Activated T-cell treated with anti-CD3 and anti-CD28 coated beads for 1 hour (primary cell): ENCODE measurements around the gene ANAPC13.

Experiments
- DNase-seq: peaks from one replicate; pipeline ENCODE4 v3.0.0-alpha.2; 2020; ENCODE audit warnings: low read depth

Gene ANAPC13

GRCh38 chr3:134482622-134483021, 3.2 kb downstream of the ANAPC13 start:
- DNase-seq = no peak

- no peak for DNase-seq
Measured at GRCh38 chr3:134481166-134481565, 4.6 kb downstream of the ANAPC13 start.

- no peak for DNase-seq
Measured at GRCh38 chr3:134480546-134480945, 5.2 kb downstream of the ANAPC13 start.

- DNase-seq = no peak
Measured at GRCh38 chr3:134477938-134478337, 7.8 kb downstream of the ANAPC13 start.

GRCh38 chr3:134477002-134477401, 8.8 kb downstream of the ANAPC13 start:
- no peak for DNase-seq

GRCh38 chr3:134476306-134476705, 9.5 kb downstream of the ANAPC13 start:
- no peak for DNase-seq

- DNase-seq = no peak
Measured at GRCh38 chr3:134474956-134475355, 10.8 kb downstream of the ANAPC13 start.

GRCh38 chr3:134473868-134474546, 11.8 kb downstream of the ANAPC13 start:
- peak; percentile 83 for DNase-seq

- no peak for DNase-seq
Measured at GRCh38 chr3:134472831-134473230, 13.0 kb downstream of the ANAPC13 start.

- DNase-seq = no peak
Measured at GRCh38 chr3:134471521-134472193, 14.1 kb downstream of the ANAPC13 start.

- no peak for DNase-seq
Measured at GRCh38 chr3:134468519-134468918, 17.3 kb downstream of the ANAPC13 start.

GRCh38 chr3:134466331-134466730, 19.5 kb downstream of the ANAPC13 start:
- DNase-seq = no peak

- no peak for DNase-seq
Measured at GRCh38 chr3:134464689-134465365, 21.0 kb downstream of the ANAPC13 start.

- no peak for DNase-seq
Measured at GRCh38 chr3:134464064-134464688, 21.6 kb downstream of the ANAPC13 start.

- no peak for DNase-seq
Measured at GRCh38 chr3:134463676-134464063, 22.1 kb downstream of the ANAPC13 start.

- no peak for DNase-seq
Measured at GRCh38 chr3:134462331-134462941, 23.3 kb downstream of the ANAPC13 start.

GRCh38 chr3:134460965-134461364, 24.8 kb downstream of the ANAPC13 start:
- DNase-seq = no peak

GRCh38 chr3:134459562-134459961, 26.2 kb downstream of the ANAPC13 start:
- DNase-seq = no peak

GRCh38 chr3:134458406-134458945, 27.3 kb downstream of the ANAPC13 start:
- DNase-seq = no peak

GRCh38 chr3:134457376-134458074, 28.3 kb downstream of the ANAPC13 start:
- DNase-seq = no peak

- DNase-seq = no peak
Measured at GRCh38 chr3:134453631-134454030, 32.2 kb downstream of the ANAPC13 start.
